VCaP (cell line): ENCODE measurements around the gene TTF2.
A peak's percentile ranks its signal among the peaks of the same experiment; 100 is the strongest.

ENCODE experiments used
- H3K27ac ChIP-seq: fragments of 450-650 bp; 2 replicates; pipeline ENCODE4 v1.5.1; 2017
- TF ChIP-seq, protein P1 (sequence below): fragments of 450-650 bp; conservative IDR thresholded peaks from 2 replicates; pipeline ENCODE4 v1.5.1; 2017; ENCODE audit warnings: mild to moderate bottlenecking, moderate library complexity

The TTF2 gene

DNA sequence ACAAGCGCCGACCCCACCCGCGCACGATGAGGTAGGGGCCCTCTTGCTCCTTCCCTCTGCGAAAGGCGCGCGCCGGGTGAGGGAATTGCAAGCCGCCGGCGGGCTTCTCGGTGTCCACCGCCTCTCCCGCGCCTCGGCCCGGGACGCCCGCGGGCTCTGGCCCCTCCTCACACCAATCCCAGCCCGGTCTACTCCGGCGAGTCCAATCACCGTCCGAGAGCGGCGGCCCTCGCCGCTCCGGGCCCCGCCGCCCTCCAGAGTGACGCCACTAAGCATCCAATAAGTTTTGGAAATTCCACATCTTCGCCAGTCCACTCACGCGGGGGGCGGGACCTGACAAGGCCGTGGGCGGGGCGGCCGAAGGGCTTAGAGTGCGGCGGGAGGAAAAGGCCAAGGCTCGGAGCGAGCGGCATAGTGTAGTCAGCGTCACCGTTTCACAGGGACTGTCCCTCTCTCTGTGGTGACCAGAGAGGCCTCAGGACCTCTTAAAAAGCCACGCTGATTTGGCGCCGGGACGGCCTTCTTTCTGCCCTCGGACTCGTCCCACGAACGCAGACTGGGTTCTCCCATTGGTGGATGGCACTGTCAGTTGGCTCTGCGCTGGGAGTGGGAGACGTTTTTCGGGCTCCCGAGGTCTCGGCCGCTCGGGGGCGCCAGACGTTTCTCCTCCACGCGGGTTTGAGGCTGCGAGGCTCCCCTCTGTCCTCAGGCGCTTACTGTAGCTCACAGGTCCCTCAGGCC, 61.6 kb downstream of the TTF2 start, which contains the start of gene TRIM45:
Gene TRIM45, minus strand, starts transcription at position 161 of the 741 bp plus-strand sequence. CDS start 548 bp downstream, outside the sequence.
- TF ChIP-seq, protein P1, sequence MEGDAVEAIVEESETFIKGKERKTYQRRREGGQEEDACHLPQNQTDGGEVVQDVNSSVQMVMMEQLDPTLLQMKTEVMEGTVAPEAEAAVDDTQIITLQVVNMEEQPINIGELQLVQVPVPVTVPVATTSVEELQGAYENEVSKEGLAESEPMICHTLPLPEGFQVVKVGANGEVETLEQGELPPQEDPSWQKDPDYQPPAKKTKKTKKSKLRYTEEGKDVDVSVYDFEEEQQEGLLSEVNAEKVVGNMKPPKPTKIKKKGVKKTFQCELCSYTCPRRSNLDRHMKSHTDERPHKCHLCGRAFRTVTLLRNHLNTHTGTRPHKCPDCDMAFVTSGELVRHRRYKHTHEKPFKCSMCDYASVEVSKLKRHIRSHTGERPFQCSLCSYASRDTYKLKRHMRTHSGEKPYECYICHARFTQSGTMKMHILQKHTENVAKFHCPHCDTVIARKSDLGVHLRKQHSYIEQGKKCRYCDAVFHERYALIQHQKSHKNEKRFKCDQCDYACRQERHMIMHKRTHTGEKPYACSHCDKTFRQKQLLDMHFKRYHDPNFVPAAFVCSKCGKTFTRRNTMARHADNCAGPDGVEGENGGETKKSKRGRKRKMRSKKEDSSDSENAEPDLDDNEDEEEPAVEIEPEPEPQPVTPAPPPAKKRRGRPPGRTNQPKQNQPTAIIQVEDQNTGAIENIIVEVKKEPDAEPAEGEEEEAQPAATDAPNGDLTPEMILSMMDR: peak; percentile 84
- peak within 1 kb of the TSS; percentile 89 for H3K27ac ChIP-seq

DNA sequence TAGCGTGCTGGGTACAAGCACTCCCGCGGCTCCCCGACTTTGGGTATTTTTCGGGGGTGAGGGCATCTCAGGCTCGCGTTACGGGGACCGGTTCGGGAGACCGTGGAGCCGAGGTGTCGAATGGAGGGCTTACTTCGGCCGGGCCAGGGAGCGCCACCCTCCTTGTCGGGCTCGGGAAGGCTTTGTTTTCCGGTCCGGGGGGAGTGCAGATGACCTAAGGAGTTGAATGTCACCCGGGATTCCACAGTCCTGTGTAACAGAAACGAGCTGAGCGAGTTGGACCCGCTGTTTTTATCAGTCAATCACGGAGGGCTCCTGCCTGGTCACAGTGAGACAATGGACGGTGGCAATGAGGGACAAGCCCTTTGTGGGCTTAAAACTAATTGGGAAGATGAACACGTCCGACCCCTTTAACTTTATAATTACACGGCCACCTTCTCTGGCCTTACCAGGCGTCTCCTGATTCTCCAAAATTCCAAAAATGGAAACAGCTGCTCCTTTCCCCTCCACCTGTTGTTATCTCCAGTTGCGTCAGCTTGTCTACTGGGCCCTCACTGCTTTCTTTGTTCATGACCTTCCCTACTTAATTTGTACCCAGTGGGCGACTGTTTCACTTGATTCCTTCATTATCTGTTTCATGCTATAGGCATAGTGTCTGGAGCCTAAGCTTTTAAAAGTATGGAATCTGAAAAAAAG, 62.4 kb downstream of the TTF2 start:
- H3K27ac ChIP-seq: peak overlapping the region; percentile 89
- TF ChIP-seq, protein P1: peak; percentile 56

DNA sequence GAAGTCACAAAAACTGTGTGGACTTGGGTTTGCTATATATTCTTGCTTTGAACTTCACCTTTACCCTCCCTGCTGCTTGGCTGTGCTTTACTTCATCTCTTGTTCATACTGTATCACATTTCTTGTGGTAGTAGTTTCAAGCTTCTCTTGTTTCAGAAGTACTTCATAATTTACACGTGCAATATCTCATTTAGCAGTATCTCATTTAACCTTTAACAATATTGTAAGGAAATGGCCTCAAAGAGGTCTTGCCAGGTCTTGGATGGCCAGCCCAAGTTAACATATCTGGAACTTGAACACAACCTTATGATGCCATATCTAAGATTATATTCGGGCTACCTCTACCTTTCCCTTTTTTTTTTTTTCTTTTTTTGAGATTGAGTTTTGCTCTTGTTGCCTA, 63.1 kb downstream of the TTF2 start:
- TF ChIP-seq, protein P1: no peak

DNA sequence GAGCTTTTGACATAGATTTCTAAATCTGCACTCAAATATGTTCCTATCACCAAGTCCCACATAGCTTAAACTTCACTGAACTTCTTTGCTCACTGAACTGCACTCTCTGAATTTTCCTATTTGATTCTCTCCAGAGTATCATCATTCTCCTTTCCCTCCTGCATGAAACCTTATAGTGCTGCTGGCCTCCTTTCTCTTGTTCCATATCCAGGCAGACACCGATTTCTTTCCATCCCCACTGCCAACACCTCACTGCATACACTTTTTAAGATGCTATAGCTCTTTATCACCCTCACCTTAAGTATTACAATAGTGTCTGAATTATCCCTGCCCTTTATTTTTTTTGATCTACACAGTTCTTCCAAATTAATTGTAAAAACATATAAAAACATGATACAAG, 64.5 kb downstream of the TTF2 start:
- TF ChIP-seq, protein P1: no peak
- H3K27ac ChIP-seq: no peak overlapping the region

More for the DNA sequence above, 63.1 kb downstream of the TTF2 start:
- no peak overlapping the region for H3K27ac ChIP-seq

DNA sequence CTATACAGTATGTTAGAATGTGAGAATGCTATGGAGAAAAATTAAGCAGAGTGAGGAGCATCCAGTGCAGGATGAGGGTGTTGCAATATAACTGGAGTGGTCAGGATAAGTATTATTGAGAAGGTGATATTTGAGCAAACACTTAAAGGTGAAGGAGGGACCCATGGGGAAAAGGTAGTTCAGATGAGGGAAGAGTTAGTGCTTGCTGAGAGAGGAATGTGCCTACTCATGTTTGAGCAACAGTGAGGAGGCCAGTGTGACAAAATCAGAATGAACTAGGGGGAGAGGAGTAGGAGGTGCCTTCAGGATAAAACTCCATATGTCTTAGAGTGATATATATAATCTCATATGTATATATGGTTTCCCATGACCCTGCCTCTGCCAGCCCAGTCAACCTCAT, 67.7 kb downstream of the TTF2 start:
- TF ChIP-seq, protein P1: no peak
- H3K27ac ChIP-seq: peak overlapping the region; percentile 33; the same call in 1 of the 2 replicates

DNA sequence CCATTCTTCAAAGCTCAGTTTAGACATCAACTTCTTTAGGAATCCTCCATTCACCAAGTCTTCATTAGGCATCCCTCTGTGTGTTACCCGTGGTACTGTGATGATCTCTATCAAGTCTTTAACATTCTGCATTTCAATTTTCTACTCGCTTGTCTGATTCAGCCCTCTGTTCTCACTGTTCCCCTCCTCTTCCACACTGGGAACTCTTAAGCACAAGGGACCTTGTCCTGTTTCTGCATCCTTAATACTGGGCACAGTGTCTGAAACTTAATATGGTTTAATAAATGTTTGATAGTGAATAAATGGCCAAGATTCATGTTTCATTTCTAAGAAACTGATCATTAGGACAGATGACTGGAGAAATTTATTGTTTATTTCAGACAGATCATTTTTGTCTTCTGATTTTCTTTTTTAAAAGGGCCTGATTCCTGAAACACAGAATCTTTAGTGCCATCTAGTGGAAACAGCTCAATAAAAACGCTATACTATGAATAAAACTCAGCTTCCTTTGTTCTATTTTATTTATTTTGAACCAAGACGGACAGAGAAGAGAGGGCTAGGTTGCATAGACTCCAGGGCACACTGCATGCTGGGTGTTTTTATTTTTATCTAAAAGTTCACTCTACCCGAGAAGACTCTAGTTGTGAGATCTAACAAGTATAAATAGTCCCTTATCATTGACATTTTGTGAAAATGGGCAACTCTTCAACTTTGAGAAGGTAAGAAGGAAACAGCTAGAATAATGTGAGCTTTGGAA, 68.4 kb downstream of the TTF2 start:
- TF ChIP-seq, protein P1: peak; percentile 75
- H3K27ac ChIP-seq: peak overlapping the region; percentile 33

DNA sequence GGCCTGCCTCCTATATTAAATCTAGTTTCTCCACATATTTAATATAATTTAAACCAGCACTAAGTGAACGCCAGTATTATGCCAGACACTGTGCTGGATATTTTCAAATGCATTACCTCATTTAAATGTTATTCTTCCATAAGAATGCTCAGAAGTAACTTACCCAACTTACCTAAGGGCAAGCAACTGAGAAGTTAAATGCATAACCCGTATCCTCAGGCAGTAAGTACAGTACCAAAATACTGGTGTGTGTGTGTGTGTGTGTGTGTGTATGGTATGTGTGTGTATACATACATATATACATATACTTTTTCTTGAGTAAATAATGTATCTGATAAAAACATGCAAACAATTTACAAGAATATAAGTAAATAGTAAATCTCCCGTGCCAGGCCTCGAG, 70.4 kb downstream of the TTF2 start:
- H3K27ac ChIP-seq: no peak overlapping the region
- TF ChIP-seq, protein P1: no peak
